GM20000 (cell line): ENCODE data around the gene CUTC.

Experiments
- DNase-seq: peaks from one replicate; pipeline ENCODE4 v3.0.0; 2012; ENCODE audit warnings: low spot score
- CTCF ChIP-seq: IDR thresholded peaks from 2 replicates; pipeline ENCODE4 v1.5.1; 2012; ENCODE audit warnings: mild to moderate bottlenecking, control low read depth; ENCODE audit errors: extremely low read depth, missing control alignments

The CUTC gene

GRCh38 chr10:99777918-99778714 lies 46.1 kb downstream of the CUTC start:
- TF ChIP-seq CTCF, result no peak
- no peak for DNase-seq

- no peak for DNase-seq
- TF ChIP-seq CTCF, result no peak
These were observed 47.3 kb downstream of the CUTC start for GRCh38 chr10:99779335-99779734.

- DNase-seq, result no peak
- no peak for TF ChIP-seq CTCF
These were observed 49.8 kb downstream of the CUTC start for GRCh38 chr10:99781734-99782429.

- no peak for DNase-seq
- no peak for TF ChIP-seq CTCF
These were observed 50.6 kb downstream of the CUTC start, which contains the start of gene ABCC2 for GRCh38 chr10:99782447-99783286. Gene ABCC2 (plus strand): TSS chr10:99782640. CDS start chr10:99782845, 205 bp downstream.

- DNase-seq, result no peak
- no peak for TF ChIP-seq CTCF
These were observed 52.1 kb downstream of the CUTC start for GRCh38 chr10:99784016-99784726.

GRCh38 chr10:99784727-99785441 lies 52.9 kb downstream of the CUTC start:
- TF ChIP-seq CTCF, result no peak

More at GRCh38 chr10:99784727-99785441, 52.9 kb downstream of the CUTC start:
- no peak for DNase-seq
